ENCODE data around the gene PNKP. TPM values are rescaled to one million over a fixed set of nuclear protein-coding genes. Genes with fewer than 3 reads are reported as not detected.

PNKP gene
- total and polyA plus RNA-seq, 9 of the 15 experiments (the other 6 are each of a cell fraction or from before 2014, with no cell fraction given): 2.8 to 85.4 (median 25.3) TPM

- TF ChIP-seq TOE1 (IDR thresholded peaks at IDR 0.05; ENCODE audit: borderline replicate concordance): peak; percentile 83; the same call in 1 of the 2 replicates
- TF ChIP-seq TOE1 (CRISPR knock-in tag; IDR thresholded peaks at IDR 0.05; ENCODE audit: borderline replicate concordance, low read depth): no peak
- TF ChIP-seq ELF4 (CRISPR knock-in tag; IDR thresholded peaks at IDR 0.05): peak; percentile 84; the same call in 1 of the 2 replicates
- TF ChIP-seq TBP (optimal IDR thresholded peaks at IDR 0.05; ENCODE audit: low read depth, low read length): peak; percentile 76
- 0 out of 2 replicates have a peak, but pooled peaks have one; percentile 60 for TF ChIP-seq TGIF2 (CRISPR knock-in tag; IDR thresholded peaks at IDR 0.05)
- TF ChIP-seq HDAC2 (IDR thresholded peaks at IDR 0.05): peak; percentile 78
- TF ChIP-seq ZC3H11A (IDR thresholded peaks at IDR 0.05; ENCODE audit: low read depth, low read length): no peak
- peak; percentile 81 for TF ChIP-seq SIN3B (IDR thresholded peaks at IDR 0.05; ENCODE audit: low read depth)
- peak in 1 of 2 experiments; percentile 98; a peak in 2 of 4 replicates for TF ChIP-seq FOXK2 (conservative IDR thresholded peaks at IDR 0.05 in 1 of 2, IDR thresholded peaks at IDR 0.05 in 1 of 2; ENCODE audit: low read depth in 2 of 2)
- peak in 2 of 3 experiments; percentile 27 to 61 for TF ChIP-seq YY1 (IDR thresholded peaks at IDR 0.05; ENCODE audit: borderline replicate concordance in 1 of 3, control insufficient read depth in 1 of 3, extremely low read depth in 1 of 3, insufficient read depth in 3 of 3, insufficient read length in 1 of 3, insufficient replicate concordance in 2 of 3, low read depth in 1 of 3, low read length in 2 of 3)
- TF ChIP-seq, protein P1, sequence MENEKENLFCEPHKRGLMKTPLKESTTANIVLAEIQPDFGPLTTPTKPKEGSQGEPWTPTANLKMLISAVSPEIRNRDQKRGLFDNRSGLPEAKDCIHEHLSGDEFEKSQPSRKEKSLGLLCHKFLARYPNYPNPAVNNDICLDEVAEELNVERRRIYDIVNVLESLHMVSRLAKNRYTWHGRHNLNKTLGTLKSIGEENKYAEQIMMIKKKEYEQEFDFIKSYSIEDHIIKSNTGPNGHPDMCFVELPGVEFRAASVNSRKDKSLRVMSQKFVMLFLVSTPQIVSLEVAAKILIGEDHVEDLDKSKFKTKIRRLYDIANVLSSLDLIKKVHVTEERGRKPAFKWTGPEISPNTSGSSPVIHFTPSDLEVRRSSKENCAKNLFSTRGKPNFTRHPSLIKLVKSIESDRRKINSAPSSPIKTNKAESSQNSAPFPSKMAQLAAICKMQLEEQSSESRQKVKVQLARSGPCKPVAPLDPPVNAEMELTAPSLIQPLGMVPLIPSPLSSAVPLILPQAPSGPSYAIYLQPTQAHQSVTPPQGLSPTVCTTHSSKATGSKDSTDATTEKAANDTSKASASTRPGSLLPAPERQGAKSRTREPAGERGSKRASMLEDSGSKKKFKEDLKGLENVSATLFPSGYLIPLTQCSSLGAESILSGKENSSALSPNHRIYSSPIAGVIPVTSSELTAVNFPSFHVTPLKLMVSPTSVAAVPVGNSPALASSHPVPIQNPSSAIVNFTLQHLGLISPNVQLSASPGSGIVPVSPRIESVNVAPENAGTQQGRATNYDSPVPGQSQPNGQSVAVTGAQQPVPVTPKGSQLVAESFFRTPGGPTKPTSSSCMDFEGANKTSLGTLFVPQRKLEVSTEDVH (IDR thresholded peaks at IDR 0.05; ENCODE audit: low read depth, partially characterized antibody): peak; percentile 79
- peak; percentile 29 to 61; a peak in 1 of 4 replicates for TF ChIP-seq SIN3A (IDR thresholded peaks at IDR 0.05; ENCODE audit: borderline replicate concordance in 2 of 2, control insufficient read depth in 1 of 2, low read depth in 2 of 2, low read length in 2 of 2)
- TF ChIP-seq KLF1 (tag; IDR thresholded peaks at IDR 0.05): no peak
- no peak for TF ChIP-seq KDM1A (IDR thresholded peaks at IDR 0.05)
- TF ChIP-seq TAF7 (tag; IDR thresholded peaks at IDR 0.05): peak; percentile 58
- 0 out of 2 replicates have a peak, but pooled peaks have one; percentile 26 for TF ChIP-seq ZNF717 (CRISPR knock-in tag; IDR thresholded peaks at IDR 0.05)
- no peak for TF ChIP-seq ZKSCAN3 (CRISPR knock-in tag; IDR thresholded peaks at IDR 0.05)
- TF ChIP-seq, protein P2, sequence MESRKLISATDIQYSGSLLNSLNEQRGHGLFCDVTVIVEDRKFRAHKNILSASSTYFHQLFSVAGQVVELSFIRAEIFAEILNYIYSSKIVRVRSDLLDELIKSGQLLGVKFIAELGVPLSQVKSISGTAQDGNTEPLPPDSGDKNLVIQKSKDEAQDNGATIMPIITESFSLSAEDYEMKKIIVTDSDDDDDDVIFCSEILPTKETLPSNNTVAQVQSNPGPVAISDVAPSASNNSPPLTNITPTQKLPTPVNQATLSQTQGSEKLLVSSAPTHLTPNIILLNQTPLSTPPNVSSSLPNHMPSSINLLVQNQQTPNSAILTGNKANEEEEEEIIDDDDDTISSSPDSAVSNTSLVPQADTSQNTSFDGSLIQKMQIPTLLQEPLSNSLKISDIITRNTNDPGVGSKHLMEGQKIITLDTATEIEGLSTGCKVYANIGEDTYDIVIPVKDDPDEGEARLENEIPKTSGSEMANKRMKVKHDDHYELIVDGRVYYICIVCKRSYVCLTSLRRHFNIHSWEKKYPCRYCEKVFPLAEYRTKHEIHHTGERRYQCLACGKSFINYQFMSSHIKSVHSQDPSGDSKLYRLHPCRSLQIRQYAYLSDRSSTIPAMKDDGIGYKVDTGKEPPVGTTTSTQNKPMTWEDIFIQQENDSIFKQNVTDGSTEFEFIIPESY (CRISPR knock-in tag; IDR thresholded peaks at IDR 0.05): peak; percentile 73
- TF ChIP-seq GABPB1 (CRISPR knock-in tag; IDR thresholded peaks at IDR 0.05): peak; percentile 75; the same call in 1 of the 2 replicates
- TF ChIP-seq TEAD1 (CRISPR knock-in tag; IDR thresholded peaks at IDR 0.05): peak; percentile 45 to 90; a peak in 2 of 4 replicates
- no peak for TF ChIP-seq CHD4 (IDR thresholded peaks at IDR 0.05; ENCODE audit: insufficient read depth, insufficient replicate concordance, low read depth, low read length, poor library complexity, severe bottlenecking)
- peak; percentile 99 for TF ChIP-seq ZFX (CRISPR knock-in tag; IDR thresholded peaks at IDR 0.05)
These were observed 16.7 kb downstream of the PNKP start, which contains the start of gene PTOV1 (continued) for GRCh38 chr19:49850487-49851342.
